PFSK-1 (cell line): ENCODE data around the gene MSI2.

Experiments used
- FOXP2 ChIP-seq: optimal IDR thresholded peaks from 2 replicates; pipeline ENCODE3; 2011; ENCODE audit warnings: borderline replicate concordance, control low read depth, inconsistent platforms; ENCODE audit not compliant: insufficient read depth; ENCODE audit errors: extremely low read length, extremely low read depth
- POLR2AphosphoS5 ChIP-seq: IDR thresholded peaks from 2 replicates; pipeline ENCODE4 v1.6.1; 2012; ENCODE audit warnings: low read depth, mild to moderate bottlenecking, control low read depth, low read length, moderate library complexity
- REST ChIP-seq, 2 experiments: IDR thresholded peaks; 2 replicates each; pipeline versions ENCODE4 v1.6.1 to v1.8.0; 2011 to 2012; ENCODE audit warnings: low read depth in 2 of 2, low read length in 2 of 2, control low read depth in 1 of 2, inconsistent platforms in 1 of 2, mild to moderate bottlenecking in 1 of 2, moderate library complexity in 1 of 2; ENCODE audit not compliant: insufficient read depth in 1 of 2
- SIN3A ChIP-seq: IDR thresholded peaks from 2 replicates; pipeline ENCODE4 v1.6.1; 2012; ENCODE audit warnings: mild to moderate bottlenecking, low read length, moderate library complexity, borderline replicate concordance; ENCODE audit not compliant: insufficient read depth
- TAF1 ChIP-seq: IDR thresholded peaks from 2 replicates; pipeline ENCODE4 v1.6.1; 2012; ENCODE audit warnings: low read length, control low read depth, borderline replicate concordance; ENCODE audit not compliant: insufficient read depth

The MSI2 gene

GRCh38 chr17:57294101-57294500, 37.8 kb downstream of the MSI2 start:
- TF ChIP-seq FOXP2: no peak
- no peak for TF ChIP-seq POLR2AphosphoS5
- no peak for TF ChIP-seq TAF1
- no peak for TF ChIP-seq REST (IDR thresholded peaks at IDR 0.05; ENCODE audit: insufficient read depth in 1 of 2, low read depth in 2 of 2, low read length in 2 of 2)
- no peak for TF ChIP-seq SIN3A

GRCh38 chr17:57294629-57295501, 38.5 kb downstream of the MSI2 start:
- TF ChIP-seq REST (IDR thresholded peaks at IDR 0.05; ENCODE audit: insufficient read depth in 1 of 2, low read depth in 2 of 2, low read length in 2 of 2) (no peak), SIN3A (no peak), TAF1 (no peak), FOXP2 (no peak), POLR2AphosphoS5 (no peak)

- TF ChIP-seq SIN3A: no peak
These were observed 39.3 kb downstream of the MSI2 start for GRCh38 chr17:57295526-57296023.

GRCh38 chr17:57296231-57296630, 39.9 kb downstream of the MSI2 start:
- TF ChIP-seq SIN3A: no peak
- no peak for TF ChIP-seq POLR2AphosphoS5
- no peak for TF ChIP-seq REST (IDR thresholded peaks at IDR 0.05; ENCODE audit: insufficient read depth in 1 of 2, low read depth in 2 of 2, low read length in 2 of 2)
- no peak for TF ChIP-seq FOXP2
- TF ChIP-seq TAF1: no peak

GRCh38 chr17:57299176-57299575, 42.9 kb downstream of the MSI2 start:
- no peak for TF ChIP-seq REST (IDR thresholded peaks at IDR 0.05; ENCODE audit: insufficient read depth in 1 of 2, low read depth in 2 of 2, low read length in 2 of 2)
- no peak for TF ChIP-seq SIN3A
- no peak for TF ChIP-seq TAF1
- TF ChIP-seq FOXP2: no peak
- no peak for TF ChIP-seq POLR2AphosphoS5
